ENCODE results near the gene ARHGAP26.
"Not testable (repeated sequence)": the region's sequence is repeated elsewhere in the genome, so short reads cannot be mapped to it uniquely, and the experiment has no call there.

ARHGAP26 gene

GRCh38 chr5:143199843-143200242 lies 429.7 kb downstream of the ARHGAP26 start:
- DNase-seq = no peak

DNA sequence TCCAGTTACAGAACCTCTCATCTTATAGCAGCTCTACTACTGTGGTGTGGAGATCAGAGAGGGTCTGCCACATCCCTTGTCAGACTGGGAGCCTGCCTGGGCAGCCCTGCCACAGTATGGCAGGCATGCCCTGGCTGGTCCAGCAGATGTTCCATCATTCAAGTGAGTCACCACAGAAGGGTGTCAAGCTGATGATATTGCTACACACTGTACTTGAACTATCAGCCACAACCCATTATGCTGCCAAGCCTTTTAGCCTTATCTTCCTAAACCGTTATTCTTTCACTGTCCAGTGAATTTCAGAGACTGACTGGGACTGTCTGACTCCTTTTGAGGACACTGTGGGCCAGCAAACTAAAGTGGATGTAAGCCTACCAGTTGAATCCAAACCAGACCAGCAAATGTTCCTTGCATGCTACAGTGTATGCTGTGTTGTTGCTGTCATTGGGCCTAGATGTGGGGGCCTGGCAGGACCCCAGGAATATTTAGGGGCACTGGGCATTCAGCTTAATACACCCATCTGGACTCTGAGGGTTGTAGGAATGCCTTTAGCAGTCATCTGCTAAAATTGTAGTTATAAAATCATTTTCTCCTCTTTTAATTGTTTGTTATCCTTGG lies 430.7 kb downstream of the ARHGAP26 start:
- peak; percentile 53 for DNase-seq

DNA sequence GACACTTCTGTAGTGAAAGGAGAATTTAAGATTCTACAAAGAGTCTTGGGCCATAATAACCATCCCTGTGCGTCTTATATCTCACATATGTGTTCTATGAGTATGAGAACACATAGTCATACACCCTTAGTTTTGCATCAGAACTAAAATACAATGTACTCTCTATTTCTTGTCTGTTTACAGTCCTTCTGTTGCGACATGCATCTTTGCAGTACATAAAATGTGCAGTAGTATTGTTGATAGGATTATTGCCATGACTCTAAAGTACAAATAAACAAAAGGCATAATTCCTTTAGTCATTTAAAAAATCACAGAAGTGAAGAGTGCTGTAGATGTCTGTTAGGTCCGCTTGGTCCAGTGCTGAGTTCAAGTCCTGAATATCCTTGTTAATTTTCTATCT lies 431.4 kb downstream of the ARHGAP26 start:
- no peak for DNase-seq

GRCh38 chr5:143203301-143203956 lies 433.3 kb downstream of the ARHGAP26 start:
- not testable (repeated sequence) for DNase-seq

DNA sequence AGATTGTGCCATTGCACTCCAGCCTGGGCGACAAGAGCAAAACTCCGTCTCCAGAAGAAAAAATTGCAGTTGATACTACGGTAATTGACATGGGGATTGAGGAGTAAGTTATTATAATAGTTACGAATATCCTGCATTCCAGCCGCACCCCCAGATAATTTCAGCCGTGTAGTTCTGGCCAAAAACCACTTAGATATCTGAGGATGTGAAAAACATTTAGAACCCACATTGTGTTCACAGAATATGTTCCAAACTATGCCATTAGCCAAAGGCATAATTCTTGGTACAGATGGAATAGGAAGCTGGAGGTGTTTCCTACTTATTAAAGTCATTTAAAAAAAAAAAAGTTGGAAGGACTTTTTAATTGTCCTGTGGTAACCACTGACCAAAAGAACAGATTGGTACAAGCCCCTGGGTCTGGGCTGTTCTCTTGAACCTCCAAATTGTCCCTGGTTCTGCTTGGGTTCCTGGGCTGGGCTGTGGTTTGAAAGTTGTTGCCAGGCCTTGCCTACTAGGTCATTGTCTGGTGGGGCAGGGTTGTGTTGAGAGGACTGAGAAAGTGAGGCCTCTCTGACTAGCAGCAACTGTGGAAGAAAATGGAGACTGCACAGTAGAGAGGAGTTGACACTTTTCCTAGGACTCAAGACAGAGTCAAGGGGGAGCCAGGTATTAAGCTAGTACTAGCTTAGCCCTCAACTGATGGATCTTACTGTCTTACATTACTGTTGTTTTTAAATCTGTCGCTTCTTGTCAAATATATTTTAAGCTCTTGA lies 434.5 kb downstream of the ARHGAP26 start:
- DNase-seq = no peak

GRCh38 chr5:143205386-143205785 lies 435.2 kb downstream of the ARHGAP26 start:
- DNase-seq = no peak

DNA sequence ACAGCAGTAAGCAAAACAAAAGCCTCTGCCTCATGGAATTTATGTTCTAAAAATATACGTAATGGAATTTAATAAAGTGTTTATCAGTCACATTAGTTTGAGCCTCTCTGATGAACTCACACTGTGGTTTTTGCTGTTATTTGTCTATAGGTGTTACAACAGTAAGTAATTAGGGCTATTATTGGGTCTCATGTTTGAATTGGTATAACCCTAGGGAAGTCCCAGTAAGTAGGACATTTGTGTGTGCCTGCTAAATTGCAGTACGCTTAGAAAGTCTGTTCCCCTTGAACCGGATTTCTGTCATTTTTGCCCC lies 435.7 kb downstream of the ARHGAP26 start:
- no peak for DNase-seq

GRCh38 chr5:143206196-143207053 lies 436.2 kb downstream of the ARHGAP26 start:
- DNase-seq = no peak

- DNase-seq = no peak
Measured at GRCh38 chr5:143207058-143207457, 436.9 kb downstream of the ARHGAP26 start.

DNA sequence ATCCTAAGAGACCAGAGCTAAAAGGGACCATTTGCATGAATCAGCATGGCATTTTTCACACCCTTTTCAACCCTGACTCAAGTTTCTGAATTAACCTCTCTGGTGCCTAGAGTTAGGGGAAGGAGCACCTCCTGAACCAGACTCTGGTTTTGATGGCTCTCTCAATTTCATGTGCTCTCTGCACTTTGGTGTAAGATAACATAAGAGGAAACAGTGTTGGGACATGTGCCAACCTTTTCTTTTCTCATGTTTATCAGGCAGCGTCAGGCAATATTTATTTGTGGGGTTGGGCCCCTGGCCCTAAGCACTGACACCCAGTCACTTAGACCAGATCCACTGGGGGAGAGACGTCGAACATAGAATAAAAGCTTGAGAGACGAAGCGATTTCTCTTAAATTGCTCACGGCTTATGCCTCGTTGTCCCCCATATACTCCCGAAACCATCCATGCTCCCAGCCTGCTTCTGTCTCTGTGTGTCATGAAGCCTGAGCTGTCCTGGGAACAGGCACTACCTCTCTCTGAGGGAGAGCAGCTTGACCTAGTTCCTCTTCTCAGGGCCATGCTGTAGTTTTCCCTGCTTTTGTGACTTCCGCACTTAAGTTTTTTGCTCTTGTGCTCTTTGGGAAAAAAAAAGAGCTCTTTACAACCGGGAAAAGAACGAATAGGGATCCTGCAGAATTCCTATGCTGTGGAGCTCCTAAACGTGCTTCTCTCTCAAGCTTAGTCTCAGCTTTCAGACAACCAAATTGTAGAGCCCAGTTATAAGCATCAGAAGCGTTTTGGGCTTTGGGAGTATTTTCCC lies 437.6 kb downstream of the ARHGAP26 start:
- DNase-seq = no peak

- no peak for DNase-seq
Measured at GRCh38 chr5:143208365-143208641, 438.1 kb downstream of the ARHGAP26 start.

DNA sequence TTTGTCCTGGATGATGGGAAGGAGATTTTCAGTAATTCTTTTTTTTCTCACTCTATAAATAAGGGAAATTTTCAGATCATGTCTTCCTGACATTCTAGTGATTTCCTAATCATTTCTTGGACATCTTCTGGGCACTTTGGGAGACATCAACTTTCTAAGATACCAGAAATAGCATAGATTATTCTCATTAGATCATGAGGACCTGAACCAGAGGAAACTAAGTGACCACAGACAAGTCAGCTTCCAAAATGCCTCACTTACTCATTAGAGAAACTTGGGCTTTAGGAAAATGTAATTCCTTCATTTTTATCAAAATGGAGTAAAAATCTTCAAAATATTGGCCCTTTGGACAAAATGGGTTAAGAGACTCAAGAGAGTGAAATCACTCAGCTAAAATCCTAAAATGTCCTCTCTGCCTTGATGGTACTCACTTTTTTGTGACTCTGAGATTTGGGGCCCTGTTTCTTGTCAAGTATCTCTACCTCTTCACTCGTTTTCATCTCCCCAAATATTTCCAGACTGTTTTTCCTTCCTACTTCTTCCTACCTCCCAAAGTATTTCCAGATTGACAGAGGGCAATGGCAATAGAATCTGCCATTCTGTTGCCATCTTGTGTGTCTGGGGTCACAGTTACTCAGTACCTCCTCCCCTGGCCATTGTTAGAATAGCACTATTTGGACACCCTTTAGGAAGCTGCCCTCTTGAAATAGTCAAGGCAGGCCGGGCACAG lies 438.8 kb downstream of the ARHGAP26 start:
- DNase-seq = no peak

DNA sequence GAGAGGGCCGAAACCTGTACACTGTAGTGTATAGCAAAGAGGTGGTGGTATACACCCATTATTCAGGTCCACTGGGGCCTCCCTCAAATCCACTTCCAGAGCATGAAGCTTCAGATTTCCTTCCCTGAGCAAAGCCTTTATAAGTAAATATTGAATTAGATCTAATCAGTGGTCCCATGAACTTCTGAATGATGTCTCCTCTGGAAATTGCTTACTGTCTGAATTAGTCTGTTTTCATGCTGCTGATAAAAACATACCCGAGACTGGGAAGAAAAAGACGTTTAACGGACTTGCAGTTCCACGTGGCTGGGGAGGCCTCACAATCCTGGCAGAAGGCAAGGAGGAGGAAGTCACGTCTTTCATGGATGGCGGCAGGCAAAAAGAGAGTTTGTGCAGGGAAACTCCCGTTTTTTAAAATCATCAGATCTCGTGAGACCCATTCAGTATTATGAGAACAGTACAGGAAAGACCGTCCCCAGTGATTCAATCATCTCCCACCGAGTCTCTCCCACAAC lies 439.8 kb downstream of the ARHGAP26 start:
- no peak for DNase-seq

GRCh38 chr5:143210576-143210975 lies 440.4 kb downstream of the ARHGAP26 start:
- DNase-seq = no peak

- no peak for DNase-seq
Measured at GRCh38 chr5:143212261-143212660, 442.1 kb downstream of the ARHGAP26 start.

GRCh38 chr5:143213231-143213850 lies 443.2 kb downstream of the ARHGAP26 start:
- no peak for DNase-seq

DNA sequence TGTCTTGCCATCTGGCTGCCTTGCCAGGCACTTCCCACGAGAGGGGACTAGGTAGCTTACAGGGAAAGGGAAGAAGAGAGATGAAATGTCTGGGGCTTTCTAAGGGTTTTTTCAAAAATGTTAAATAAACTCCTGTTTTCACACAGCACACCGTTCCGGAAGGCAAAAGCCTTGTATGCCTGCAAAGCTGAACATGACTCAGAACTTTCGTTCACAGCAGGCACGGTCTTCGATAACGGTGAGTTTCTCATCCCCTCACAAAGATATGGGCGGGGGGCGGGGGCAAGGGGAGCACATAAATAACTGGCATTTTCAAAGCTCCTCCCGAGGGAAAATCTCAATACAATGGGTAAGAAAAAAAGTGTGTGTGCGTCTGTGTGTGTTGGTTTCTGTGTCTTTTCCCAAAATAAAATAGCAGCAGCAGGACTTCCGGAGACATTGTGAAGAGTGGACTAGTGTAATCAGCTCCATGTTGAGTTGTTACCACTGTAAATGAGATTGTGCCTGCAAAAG lies 443.7 kb downstream of the ARHGAP26 start:
- DNase-seq = no peak

DNA sequence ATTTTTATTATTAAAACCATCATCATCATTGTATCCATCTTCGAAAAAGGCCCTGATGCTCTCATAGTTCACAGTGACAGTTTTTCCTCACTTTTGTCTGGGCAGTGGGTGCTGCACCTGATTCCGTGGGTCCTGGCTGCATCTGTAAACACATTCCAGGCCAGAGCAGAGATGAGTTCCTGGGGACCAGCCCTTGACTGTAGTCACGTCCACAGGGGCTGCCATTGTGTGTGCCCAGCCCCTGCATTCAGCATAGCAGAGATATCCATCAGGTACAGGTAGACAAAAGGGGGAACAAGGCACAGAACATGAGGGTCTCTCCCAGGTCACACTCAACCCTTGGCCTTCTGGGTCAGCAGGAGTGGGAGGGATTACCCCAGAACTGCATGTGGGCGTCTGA lies 444.3 kb downstream of the ARHGAP26 start:
- no peak for DNase-seq

GRCh38 chr5:143214890-143215289 lies 444.7 kb downstream of the ARHGAP26 start:
- DNase-seq = no peak

- DNase-seq = no peak
Measured at GRCh38 chr5:143215690-143216089, 445.5 kb downstream of the ARHGAP26 start.

DNA sequence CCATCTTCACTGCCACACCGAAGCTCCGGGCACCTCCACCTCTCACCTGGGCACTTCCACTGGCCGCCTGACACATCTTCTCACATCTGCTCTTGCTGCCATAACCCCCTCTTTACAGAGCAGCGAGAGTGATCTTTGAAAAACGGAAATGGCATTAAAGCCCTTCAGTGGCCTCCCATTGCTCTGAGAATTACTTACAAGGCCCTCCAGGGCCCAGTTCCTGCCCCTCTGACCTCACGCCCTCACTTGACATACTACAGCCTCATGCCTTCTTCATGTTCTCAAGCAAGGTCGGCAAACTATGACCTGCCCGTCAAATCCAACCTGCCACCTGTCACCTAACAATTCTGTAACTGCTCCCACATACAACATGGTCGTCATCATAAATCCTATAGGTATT lies 446.0 kb downstream of the ARHGAP26 start:
- DNase-seq = no peak
